ENCODE data around the gene ATP8A2.

The ATP8A2 gene

GRCh38 chr13:25906191-25906661, 534.5 kb downstream of the ATP8A2 start:
- no peak overlapping the region for H3K27ac ChIP-seq
- H3K4me1 ChIP-seq (ENCODE audit: control insufficient read depth in 1 of 2, insufficient read depth in 1 of 2, low read depth in 1 of 2, low read length in 1 of 2): no peaks in the 10 kb centered on the region
- no peaks in the 10 kb centered on the region for H3K36me3 ChIP-seq
- H3K27me3 ChIP-seq: no peaks in the 10 kb centered on the region
- H3K4me3 ChIP-seq (ENCODE audit: low read depth in 1 of 2, low read length in 1 of 2): no peak overlapping the region
- H3K9me3 ChIP-seq: no peaks in the 10 kb centered on the region
- no peak for TF ChIP-seq CTCF (IDR thresholded peaks at IDR 0.05)

GRCh38 chr13:25908366-25908765, 536.6 kb downstream of the ATP8A2 start:
- no peak for TF ChIP-seq CTCF (IDR thresholded peaks at IDR 0.05)
- no peak overlapping the region for H3K27ac ChIP-seq
- no peaks in the 10 kb centered on the region for H3K36me3 ChIP-seq
- H3K4me3 ChIP-seq (ENCODE audit: low read depth in 1 of 2, low read length in 1 of 2): no peak overlapping the region
- H3K27me3 ChIP-seq: no peaks in the 10 kb centered on the region
- H3K4me1 ChIP-seq (ENCODE audit: control insufficient read depth in 1 of 2, insufficient read depth in 1 of 2, low read depth in 1 of 2, low read length in 1 of 2): no peaks in the 10 kb centered on the region
- no peaks in the 10 kb centered on the region for H3K9me3 ChIP-seq

GRCh38 chr13:25910243-25910642, 538.5 kb downstream of the ATP8A2 start:
- H3K36me3 ChIP-seq: no peaks in the 10 kb centered on the region
- H3K4me1 ChIP-seq (ENCODE audit: control insufficient read depth in 1 of 2, insufficient read depth in 1 of 2, low read depth in 1 of 2, low read length in 1 of 2): no peaks in the 10 kb centered on the region
- H3K27me3 ChIP-seq: no peaks in the 10 kb centered on the region
- H3K27ac ChIP-seq: no peak overlapping the region
- H3K9me3 ChIP-seq: no peaks in the 10 kb centered on the region
- no peak overlapping the region for H3K4me3 ChIP-seq (ENCODE audit: low read depth in 1 of 2, low read length in 1 of 2)
- TF ChIP-seq CTCF (IDR thresholded peaks at IDR 0.05): no peak

GRCh38 chr13:25910991-25911419, 539.2 kb downstream of the ATP8A2 start:
- Histone ChIP-seq H3K36me3 (no peaks in the 10 kb centered on the region), H3K27me3 (no peaks in the 10 kb centered on the region), H3K4me3 (ENCODE audit: low read depth in 1 of 2, low read length in 1 of 2) (no peak overlapping the region), H3K27ac (no peak overlapping the region), H3K9me3 (no peaks in the 10 kb centered on the region), H3K4me1 (ENCODE audit: control insufficient read depth in 1 of 2, insufficient read depth in 1 of 2, low read depth in 1 of 2, low read length in 1 of 2) (no peaks in the 10 kb centered on the region)
- no peak for TF ChIP-seq CTCF (IDR thresholded peaks at IDR 0.05)

- Histone ChIP-seq H3K4me1 (ENCODE audit: control insufficient read depth in 1 of 2, insufficient read depth in 1 of 2, low read depth in 1 of 2, low read length in 1 of 2) (no peaks in the 10 kb centered on the region), H3K27ac (no peak overlapping the region), H3K36me3 (no peaks in the 10 kb centered on the region), H3K4me3 (ENCODE audit: low read depth in 1 of 2, low read length in 1 of 2) (no peak overlapping the region), H3K9me3 (no peaks in the 10 kb centered on the region), H3K27me3 (no peaks in the 10 kb centered on the region)
- TF ChIP-seq CTCF (IDR thresholded peaks at IDR 0.05): no peak
Measured at GRCh38 chr13:25912961-25913360, 541.2 kb downstream of the ATP8A2 start.

All from neutrophil (primary cell).